Smooth muscle cell (in vitro differentiated cells): ENCODE data around the gene FAM162A. TPM values are rescaled to one million over a fixed set of nuclear protein-coding genes. Genes with fewer than 3 reads are reported as not detected.
"Not testable (repeated sequence)": the region's sequence is repeated elsewhere in the genome, so short reads cannot be mapped to it uniquely, and the experiment has no call there.

Source experiments
- DNase-seq: peaks from one replicate; lab custom pipeline; 2025; ENCODE audit not compliant: unreplicated experiment; lab: John Stamatoyannopoulos, UW
- H2AFZ ChIP-seq: fragments of 200-600 bp; sonication (generic); 2 replicates; pipeline ENCODE4 v1.6.0; 2016; ENCODE audit warnings: antibody characterized with exemption, low read depth, mild to moderate bottlenecking
- H3F3A ChIP-seq: fragments of 200-600 bp; sonication (generic); 2 replicates; pipeline ENCODE4 v1.6.0; 2017; ENCODE audit warnings: antibody characterized with exemption, low read depth
- H3K27ac ChIP-seq: fragments of 200-600 bp; sonication (generic); 2 replicates; pipeline ENCODE4 v1.5.1; 2016; ENCODE audit warnings: low read depth, mild to moderate bottlenecking
- H3K27me3 ChIP-seq: fragments of 200-600 bp; sonication (generic); 2 replicates; pipeline ENCODE4 v1.6.1; 2016; ENCODE audit warnings: low read depth, mild to moderate bottlenecking
- H3K36me3 ChIP-seq: fragments of 200-600 bp; sonication (generic); 2 replicates; pipeline ENCODE4 v1.5.1; 2016; ENCODE audit warnings: low read depth
- H3K4me1 ChIP-seq: fragments of 200-600 bp; sonication (generic); 2 replicates; pipeline ENCODE4 v1.5.1; 2016; ENCODE audit warnings: low read depth
- H3K4me2 ChIP-seq: fragments of 200-600 bp; sonication (generic); 2 replicates; pipeline ENCODE4 v1.6.0; 2016; ENCODE audit warnings: mild to moderate bottlenecking
- H3K4me3 ChIP-seq: fragments of 200-600 bp; sonication (generic); 2 replicates; pipeline ENCODE4 v1.5.1; 2016; ENCODE audit warnings: mild to moderate bottlenecking
- H3K79me2 ChIP-seq: fragments of 200-600 bp; sonication (generic); 2 replicates; pipeline ENCODE4 v1.6.0; 2016; ENCODE audit warnings: low read depth, mild to moderate bottlenecking
- H3K9ac ChIP-seq: fragments of 200-600 bp; sonication (generic); 2 replicates; pipeline ENCODE4 v1.6.0; 2016; ENCODE audit warnings: low read depth
- H3K9me3 ChIP-seq: fragments of 200-600 bp; sonication (generic); replicated peaks from 2 replicates; pipeline ENCODE4 v1.5.1; 2016; ENCODE audit warnings: low read depth
- H4K20me1 ChIP-seq: fragments of 200-600 bp; sonication (generic); 2 replicates; pipeline ENCODE4 v1.6.0; 2016; ENCODE audit warnings: low read depth
- WGBS: methylation state at CpG from one replicate; pipeline ENCODE4 v1.1.7; 2016; ENCODE audit warnings: low lambda C conversion rate; 5-methylcytosine and 5-hydroxymethylcytosine counted together
- polyA plus RNA-seq: library from polyadenylated mRNA; unstranded; fragments of >200 nt; fragmentation: Nextera tagmentation; extraction: Ambion mirVana; gene quantifications from 2 replicates; pipeline ENCODE4 v1.2.1, GENCODE V29; 2016
- total RNA-seq: library from RNA; depleted of rRNA; stranded (reverse); fragments of >200 nt; gene quantifications from 2 replicates; pipeline ENCODE4 v1.2.3, GENCODE V29; 2014
- TF ChIP-seq, protein P1 (sequence below): fragments of 200-600 bp; sonication (generic); IDR thresholded peaks from 2 replicates; pipeline ENCODE4 v1.5.1; 2017; ENCODE audit warnings: borderline replicate concordance, mild to moderate bottlenecking, antibody characterized with exemption; ENCODE audit not compliant: insufficient read depth, poor library complexity, severe bottlenecking

Gene FAM162A
- total and polyA plus RNA-seq, 2 experiments from 2014 or later, result 117 to 219 TPM

DNA sequence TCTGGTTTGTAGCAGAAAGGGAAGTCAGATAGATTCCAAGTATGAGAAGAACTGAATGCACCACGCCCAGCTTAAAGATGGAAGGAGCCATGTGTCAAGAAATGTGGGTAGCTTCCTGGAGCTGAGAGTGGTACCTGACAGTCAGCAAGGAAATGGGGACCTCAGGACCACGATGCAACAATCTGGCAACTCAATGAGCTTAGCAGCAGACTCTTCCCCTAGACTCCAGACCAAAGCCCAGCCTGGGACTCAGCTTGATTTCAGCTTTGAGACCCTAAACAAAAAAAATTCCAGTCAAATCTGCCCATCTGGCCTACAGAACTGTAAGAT lies 25.3 kb upstream of the FAM162A start:
- Histone ChIP-seq H3K27me3 (no peaks in the 10 kb centered on the region), H3K4me2 (no peak overlapping the region), H3K4me1 (no peaks in the 10 kb centered on the region), H4K20me1 (no peaks in the 10 kb centered on the region), H3K27ac (no peak overlapping the region), H3K9me3 (no peaks in the 10 kb centered on the region), H3K79me2 (no peaks in the 10 kb centered on the region), H2AFZ (no peak overlapping the region), H3K4me3 (no peak overlapping the region), H3K36me3 (peaks cover 12% of the 10 kb centered on the region), H3F3A (no peaks in the 10 kb centered on the region), H3K9ac (no peak overlapping the region)
- DNase-seq, result no peak
- TF ChIP-seq, protein P1, sequence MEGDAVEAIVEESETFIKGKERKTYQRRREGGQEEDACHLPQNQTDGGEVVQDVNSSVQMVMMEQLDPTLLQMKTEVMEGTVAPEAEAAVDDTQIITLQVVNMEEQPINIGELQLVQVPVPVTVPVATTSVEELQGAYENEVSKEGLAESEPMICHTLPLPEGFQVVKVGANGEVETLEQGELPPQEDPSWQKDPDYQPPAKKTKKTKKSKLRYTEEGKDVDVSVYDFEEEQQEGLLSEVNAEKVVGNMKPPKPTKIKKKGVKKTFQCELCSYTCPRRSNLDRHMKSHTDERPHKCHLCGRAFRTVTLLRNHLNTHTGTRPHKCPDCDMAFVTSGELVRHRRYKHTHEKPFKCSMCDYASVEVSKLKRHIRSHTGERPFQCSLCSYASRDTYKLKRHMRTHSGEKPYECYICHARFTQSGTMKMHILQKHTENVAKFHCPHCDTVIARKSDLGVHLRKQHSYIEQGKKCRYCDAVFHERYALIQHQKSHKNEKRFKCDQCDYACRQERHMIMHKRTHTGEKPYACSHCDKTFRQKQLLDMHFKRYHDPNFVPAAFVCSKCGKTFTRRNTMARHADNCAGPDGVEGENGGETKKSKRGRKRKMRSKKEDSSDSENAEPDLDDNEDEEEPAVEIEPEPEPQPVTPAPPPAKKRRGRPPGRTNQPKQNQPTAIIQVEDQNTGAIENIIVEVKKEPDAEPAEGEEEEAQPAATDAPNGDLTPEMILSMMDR, result no peak
- WGBS, result 93% methylated on average over 2 of the region's 2 CpGs

DNA sequence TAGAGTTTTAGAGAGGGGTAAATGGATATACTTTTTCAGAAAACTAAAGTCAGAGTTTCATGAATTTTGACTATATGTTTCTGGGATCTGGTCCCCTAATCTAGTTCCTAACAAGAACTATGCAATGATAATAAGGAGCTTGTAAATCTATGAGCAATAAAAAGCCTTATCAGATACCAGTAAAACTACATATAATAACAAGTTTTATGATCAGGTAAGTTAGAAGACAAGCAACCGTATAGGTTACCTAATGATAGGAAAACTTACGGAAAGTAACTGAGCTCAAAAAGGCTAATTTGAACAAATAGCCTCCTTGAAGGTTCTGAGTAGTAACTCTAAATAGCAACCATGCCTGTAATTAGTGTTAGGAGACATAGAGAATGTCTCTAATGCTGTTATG lies 22.0 kb upstream of the FAM162A start:
- TF ChIP-seq, protein P1, result no peak
- 92% methylated on average over 2 of the region's 2 CpGs for WGBS
- Histone ChIP-seq H3K36me3 (peaks cover 12% of the 10 kb centered on the region), H3K9me3 (no peaks in the 10 kb centered on the region), H4K20me1 (no peaks in the 10 kb centered on the region), H3K79me2 (no peaks in the 10 kb centered on the region), H3K9ac (no peak overlapping the region), H2AFZ (no peak overlapping the region), H3K4me2 (no peak overlapping the region), H3K4me3 (no peak overlapping the region), H3K4me1 (no peaks in the 10 kb centered on the region), H3K27ac (no peak overlapping the region), H3F3A (no peaks in the 10 kb centered on the region), H3K27me3 (no peaks in the 10 kb centered on the region)
- no peak for DNase-seq

DNA sequence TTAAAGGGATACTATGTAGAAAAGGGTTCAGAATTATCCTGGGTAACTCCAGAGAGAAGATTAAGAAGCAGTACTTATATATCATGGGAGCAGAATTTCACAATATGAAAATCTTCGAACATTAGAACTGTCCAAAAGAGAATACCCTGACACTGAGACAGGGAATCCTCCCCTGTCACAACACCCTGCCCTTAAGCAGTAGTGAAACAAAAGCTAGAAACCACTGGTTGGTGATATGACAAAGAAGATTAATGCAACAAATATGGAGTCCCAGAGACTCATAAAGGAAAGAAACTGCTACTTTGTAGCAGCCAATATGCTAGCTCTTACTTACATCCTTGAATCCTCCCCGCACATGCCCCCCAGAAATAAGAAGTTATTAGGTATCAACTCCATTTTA lies 19.5 kb upstream of the FAM162A start:
- Histone ChIP-seq H3K27ac (no peak overlapping the region), H3K4me2 (no peak overlapping the region), H3K27me3 (no peaks in the 10 kb centered on the region), H2AFZ (no peak overlapping the region), H3K36me3 (peaks cover 12% of the 10 kb centered on the region), H3K4me3 (no peak overlapping the region), H3F3A (no peaks in the 10 kb centered on the region), H4K20me1 (no peaks in the 10 kb centered on the region), H3K79me2 (no peaks in the 10 kb centered on the region), H3K4me1 (no peaks in the 10 kb centered on the region), H3K9me3 (no peaks in the 10 kb centered on the region), H3K9ac (no peak overlapping the region)
- TF ChIP-seq, protein P1, result no peak
- DNase-seq, result no peak
- WGBS, result 58% methylated on average over 2 of the region's 2 CpGs

GRCh38 chr3:122365073-122365472 lies 18.9 kb upstream of the FAM162A start:
- no peak for DNase-seq
- 93% methylated on average over 1 of the region's 1 CpG for WGBS
- H3K36me3 ChIP-seq, result peaks cover 12% of the 10 kb centered on the region

DNA sequence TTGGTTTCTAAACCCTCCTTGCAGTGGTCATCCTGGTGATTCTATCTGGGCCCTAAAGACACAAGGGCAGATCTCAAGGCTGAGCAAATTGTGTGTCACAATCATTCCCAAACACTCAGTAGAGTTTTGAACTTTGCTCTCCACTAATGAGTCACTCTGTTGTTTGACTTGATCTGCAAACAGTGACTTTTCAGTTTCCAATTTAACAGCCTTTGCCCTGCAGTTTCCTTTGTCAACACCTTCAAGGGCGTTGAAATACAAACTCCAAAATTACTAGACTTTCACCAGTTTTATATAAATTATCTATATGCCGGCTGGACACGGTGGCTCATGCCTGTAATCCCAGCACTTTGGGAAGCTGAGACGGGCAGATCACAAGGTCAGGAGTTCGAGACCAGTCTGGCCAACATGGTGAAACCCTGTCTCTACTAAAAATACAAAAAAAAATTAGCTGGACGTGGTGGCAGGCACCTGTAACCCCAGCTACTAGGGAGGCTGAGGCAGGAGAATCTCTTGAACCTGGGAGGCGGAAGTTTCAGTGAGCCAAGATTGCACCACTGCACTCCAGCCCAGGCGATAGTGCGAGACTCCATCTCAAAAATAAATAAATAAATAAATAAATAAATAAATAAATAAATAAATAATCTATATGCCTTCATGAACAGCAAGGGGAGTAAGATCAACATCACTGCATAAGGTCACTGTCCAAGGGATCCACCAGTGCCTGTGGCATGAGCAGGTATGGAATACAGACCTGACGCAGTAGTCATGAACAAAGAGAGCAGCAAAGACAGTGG lies 18.2 kb upstream of the FAM162A start:
- H3K27ac ChIP-seq, result not testable (repeated sequence)

More at GRCh38 chr3:122365073-122365472, 18.9 kb upstream of the FAM162A start:
- no peak overlapping the region for H3K4me3 ChIP-seq
- H4K20me1 ChIP-seq, result no peaks in the 10 kb centered on the region
- no peak overlapping the region for H3K9ac ChIP-seq
- H3K27me3 ChIP-seq, result no peaks in the 10 kb centered on the region
- H3K9me3 ChIP-seq, result no peaks in the 10 kb centered on the region
- H3K4me1 ChIP-seq, result no peaks in the 10 kb centered on the region
- H3F3A ChIP-seq, result no peaks in the 10 kb centered on the region
- no peak overlapping the region for H3K4me2 ChIP-seq
- H2AFZ ChIP-seq, result no peak overlapping the region
- TF ChIP-seq, protein P1, result no peak
- no peaks in the 10 kb centered on the region for H3K79me2 ChIP-seq
- H3K27ac ChIP-seq, result no peak overlapping the region

More for the DNA sequence above, 18.2 kb upstream of the FAM162A start:
- H3K4me2 ChIP-seq, H2AFZ ChIP-seq, H4K20me1 ChIP-seq, H3K4me3 ChIP-seq, H3K4me1 ChIP-seq, H3F3A ChIP-seq, H3K9ac ChIP-seq, H3K9me3 ChIP-seq, H3K27me3 ChIP-seq, DNase-seq, H3K79me2 ChIP-seq: not testable (repeated sequence)
- peaks cover 15% of the 10 kb centered on the region for H3K36me3 ChIP-seq
- 95% methylated on average over 10 of the region's 10 CpGs for WGBS
